GM13976 (cell line): ENCODE measurements around the gene CLDN8.

Experiments used
- DNase-seq: peaks from one replicate; pipeline ENCODE4 v3.0.0; 2012; ENCODE audit warnings: low spot score
- in situ Hi-C: fragments of 300-500 bp; cut with MboI; formaldehyde crosslinking; loops from one replicate; pipeline ENCODE4 v1.12.0; 2022; ENCODE audit warnings: low sequenced_read_pairs, mixed read lengths, inconsistent platforms; ENCODE audit not compliant: unreplicated experiment
- TF ChIP-seq, protein P1 (sequence below): IDR thresholded peaks from 2 replicates; pipeline ENCODE4 v1.5.1; 2012; ENCODE audit warnings: borderline replicate concordance, mild to moderate bottlenecking; ENCODE audit not compliant: insufficient read depth; ENCODE audit errors: extremely low read depth, missing control alignments, control extremely low read depth

Gene CLDN8

DNA sequence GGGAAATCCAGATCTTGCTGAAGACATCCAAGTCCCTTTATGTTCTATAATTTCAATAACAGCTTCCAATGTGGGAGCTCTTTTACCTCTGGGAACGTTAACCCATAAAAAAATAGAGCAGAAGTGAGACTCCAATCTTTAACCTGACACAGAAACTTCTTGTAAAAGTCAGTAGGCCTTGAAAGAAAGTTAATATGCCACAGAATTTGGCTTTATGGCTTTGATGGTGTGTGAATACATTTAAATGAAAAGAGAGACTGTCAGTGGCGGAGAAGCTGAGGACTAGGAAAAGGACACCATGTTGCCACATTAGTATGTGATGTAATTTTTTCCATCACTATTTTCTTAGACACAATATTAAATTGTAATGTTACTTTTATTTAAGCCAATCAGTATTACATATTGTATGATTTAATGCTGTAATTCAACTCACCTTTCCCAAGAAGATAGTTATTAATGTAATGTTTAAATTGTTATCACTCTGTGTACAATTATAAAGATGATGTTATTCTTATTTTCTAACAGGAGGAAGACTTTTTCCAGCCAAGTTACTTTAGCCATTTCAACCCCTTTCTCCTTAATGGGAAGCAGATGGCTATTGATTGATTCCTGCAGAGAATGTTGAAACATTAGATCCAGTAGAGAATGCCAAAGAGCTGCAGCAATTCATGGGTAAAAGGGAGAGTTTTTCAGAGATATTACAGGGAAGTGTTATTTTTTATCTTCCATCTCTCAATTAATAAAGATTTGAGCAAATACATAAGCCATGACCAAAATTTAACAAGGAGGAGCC, 17.5 kb upstream of the CLDN8 start:
- TF ChIP-seq, protein P1, sequence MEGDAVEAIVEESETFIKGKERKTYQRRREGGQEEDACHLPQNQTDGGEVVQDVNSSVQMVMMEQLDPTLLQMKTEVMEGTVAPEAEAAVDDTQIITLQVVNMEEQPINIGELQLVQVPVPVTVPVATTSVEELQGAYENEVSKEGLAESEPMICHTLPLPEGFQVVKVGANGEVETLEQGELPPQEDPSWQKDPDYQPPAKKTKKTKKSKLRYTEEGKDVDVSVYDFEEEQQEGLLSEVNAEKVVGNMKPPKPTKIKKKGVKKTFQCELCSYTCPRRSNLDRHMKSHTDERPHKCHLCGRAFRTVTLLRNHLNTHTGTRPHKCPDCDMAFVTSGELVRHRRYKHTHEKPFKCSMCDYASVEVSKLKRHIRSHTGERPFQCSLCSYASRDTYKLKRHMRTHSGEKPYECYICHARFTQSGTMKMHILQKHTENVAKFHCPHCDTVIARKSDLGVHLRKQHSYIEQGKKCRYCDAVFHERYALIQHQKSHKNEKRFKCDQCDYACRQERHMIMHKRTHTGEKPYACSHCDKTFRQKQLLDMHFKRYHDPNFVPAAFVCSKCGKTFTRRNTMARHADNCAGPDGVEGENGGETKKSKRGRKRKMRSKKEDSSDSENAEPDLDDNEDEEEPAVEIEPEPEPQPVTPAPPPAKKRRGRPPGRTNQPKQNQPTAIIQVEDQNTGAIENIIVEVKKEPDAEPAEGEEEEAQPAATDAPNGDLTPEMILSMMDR, result no peak
- DNase-seq, result no peak
- in situ Hi-C loops, result no loop called here

DNA sequence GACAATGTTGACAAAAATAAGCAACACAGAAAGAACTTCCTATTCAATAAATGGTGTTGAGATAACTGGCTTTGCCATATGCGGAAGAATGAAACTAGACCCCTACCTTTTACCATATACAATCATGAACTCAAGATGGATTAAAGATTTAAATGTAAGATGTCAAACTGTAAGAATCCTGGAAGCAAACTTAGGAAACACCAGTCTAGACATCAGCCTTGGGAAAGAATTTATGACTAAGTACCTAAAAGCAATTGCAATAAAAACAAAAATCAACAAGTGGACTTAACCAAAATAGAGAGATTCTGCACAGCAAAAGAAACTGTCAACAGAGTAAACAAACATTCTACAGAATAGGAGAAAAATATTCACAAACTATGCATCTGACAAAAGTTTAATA, 16.1 kb upstream of the CLDN8 start:
- DNase-seq, result no peak
- in situ Hi-C loops, result no loop called here
- TF ChIP-seq, protein P1, result no peak

DNA sequence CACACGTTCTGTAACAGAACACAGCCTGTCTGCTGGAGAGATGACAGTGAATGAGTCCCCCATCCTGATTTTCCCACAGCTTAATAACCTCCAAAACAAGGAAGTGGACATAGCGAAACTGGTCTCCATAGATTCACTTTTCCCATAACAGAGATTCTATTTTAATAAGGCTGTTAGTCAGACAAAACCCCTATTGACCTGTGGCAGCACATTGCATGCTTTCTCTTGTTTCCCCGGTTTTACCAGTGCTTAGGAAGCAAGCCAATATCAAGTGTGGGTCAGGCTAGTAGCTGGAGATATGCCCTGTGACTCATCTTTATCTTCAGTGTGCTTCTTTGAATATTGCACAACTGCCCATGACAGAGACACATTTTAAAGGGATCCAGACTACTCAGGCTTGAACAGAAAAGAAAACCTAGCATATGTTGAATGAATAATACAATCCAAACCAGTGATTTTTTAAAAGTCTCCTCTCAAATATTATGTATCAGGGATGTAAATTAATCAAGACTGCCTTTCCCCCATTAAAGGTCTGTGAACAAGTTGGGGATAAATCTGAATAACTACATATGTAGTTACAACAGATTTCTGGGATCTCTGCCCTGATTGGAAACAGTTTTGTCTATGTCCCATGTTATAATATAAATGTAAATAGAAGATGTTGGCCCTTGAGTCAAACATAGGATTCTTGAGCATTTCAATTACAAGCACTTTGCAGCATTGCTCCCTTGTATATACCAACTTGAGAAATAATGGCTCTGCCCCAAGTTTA, 11.9 kb upstream of the CLDN8 start:
- no peak for DNase-seq
- in situ Hi-C loops, result no loop called here
- TF ChIP-seq, protein P1, result no peak

DNA sequence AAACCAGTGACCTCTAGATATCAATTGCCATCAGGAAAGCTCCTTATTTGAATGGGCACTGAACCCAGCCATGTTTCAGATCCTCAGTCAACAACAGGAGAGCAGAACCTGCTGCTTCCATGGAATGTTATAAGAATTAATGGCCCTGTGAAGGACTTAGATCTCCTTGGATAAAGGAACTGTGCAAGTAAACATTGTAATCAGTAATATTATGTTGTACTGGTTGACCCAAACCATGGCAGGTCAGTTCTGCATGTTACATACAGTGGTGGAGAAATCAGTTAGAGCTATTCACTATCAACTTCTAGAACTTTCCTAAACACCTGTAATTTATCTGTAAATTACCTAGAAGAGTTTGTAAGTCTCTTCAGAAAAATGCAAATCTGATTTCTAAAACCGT, 11.2 kb upstream of the CLDN8 start:
- in situ Hi-C loops, result no loop called here
- DNase-seq, result no peak
- TF ChIP-seq, protein P1, result no peak

DNA sequence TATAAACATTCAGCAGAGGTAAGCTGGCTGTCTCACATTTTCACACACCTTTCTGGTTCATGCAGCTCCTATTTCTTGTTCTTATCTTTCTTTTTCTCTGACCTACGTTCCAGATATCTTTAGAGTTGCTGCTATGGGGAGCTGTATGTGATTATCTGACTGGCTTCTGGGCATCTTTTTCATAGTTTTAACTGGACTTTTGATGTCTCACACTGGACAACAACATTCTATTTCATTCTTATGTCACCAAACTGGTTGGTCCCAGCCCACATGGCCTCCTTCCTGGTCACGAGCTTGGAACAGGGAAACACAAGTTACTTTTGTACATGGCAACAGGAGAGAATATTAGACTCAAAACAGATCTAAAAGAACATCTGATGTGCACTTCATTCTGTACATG, 7.7 kb upstream of the CLDN8 start:
- DNase-seq, result no peak
- TF ChIP-seq, protein P1, result no peak
- in situ Hi-C loops, result no loop called here

DNA sequence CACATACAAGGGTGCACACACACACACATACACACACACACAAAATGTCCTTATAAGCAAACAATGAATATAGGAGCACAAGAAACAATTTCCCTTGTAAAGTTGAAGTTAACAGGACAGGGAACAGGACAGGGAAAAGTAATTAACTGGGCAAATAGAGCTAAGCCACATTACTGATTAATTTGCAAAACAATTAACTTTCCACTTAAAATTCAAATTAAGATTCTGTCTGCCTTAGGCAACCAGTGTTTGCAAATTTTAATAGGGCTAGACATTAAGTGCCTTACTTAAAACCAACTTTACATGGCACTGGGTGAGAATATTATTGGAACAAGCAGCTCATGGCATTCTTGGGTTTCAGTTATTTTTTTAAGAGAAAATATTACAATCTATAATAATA, 6.8 kb upstream of the CLDN8 start:
- TF ChIP-seq, protein P1, result no peak
- in situ Hi-C loops, result no loop called here

More for the DNA sequence above, 6.8 kb upstream of the CLDN8 start:
- DNase-seq, result no peak
